Pancreas (tissue), 10 donors: ENCODE results near the gene SLC36A3. TPM values are rescaled to one million over a fixed set of nuclear protein-coding genes. Genes with fewer than 3 reads are reported as not detected.

ENCODE experiments used
- ATAC-seq, 4 donors: fragments of 200-7000 bp; cut with Tn5 transposase; one replicate each; pipeline versions ENCODE4 v1.8.0 to v1.9.1; 2020; ENCODE audit warnings: mild to moderate bottlenecking in 4 of 4, moderate library complexity in 4 of 4
- DNase-seq, 6 donors: peaks; one replicate each; pipeline ENCODE4 v3.0.0-alpha.2; 2020
- FAIRE-seq: peaks from 2 replicates; lab custom pipeline; 2012; peaks lifted over from hg19 to GRCh38; lab: Jason Lieb, UNC
- H3K27ac ChIP-seq, 4 donors: fragments of 200-600 bp; sonication (generic); 1 replicate in 3 of 4; 2 replicates in 1 of 4; pipeline versions ENCODE4 v1.5.0 to v1.8.0; 2020
- H3K27me3 ChIP-seq, 4 donors: fragments of 200-600 bp; one replicate each; pipeline ENCODE4 v1.8.0; 2021
- H3K36me3 ChIP-seq, 3 donors: fragments of 200-600 bp; sonication (generic) in 1 of 3; one replicate each; pipeline versions ENCODE4 v1.5.0 to v1.8.0; 2020 to 2021
- H3K4me1 ChIP-seq, 3 donors: fragments of 200-600 bp; one replicate each; pipeline ENCODE4 v1.8.0; 2021
- H3K4me3 ChIP-seq, 4 donors: fragments of 200-600 bp; sonication (generic) in 2 of 4; one replicate each; pipeline versions ENCODE4 v1.5.0 to v1.8.0; 2020 to 2021
- H3K9me3 ChIP-seq, 4 donors: fragments of 200-600 bp; one replicate each; pipeline ENCODE4 v1.8.0; 2021
- WGBS, 2 donors: extraction: QIAGEN DNeasy Blood & Tissue Kit; methylation state at CpG; one replicate each; pipeline ENCODE4 v1.1.7; 2013; 5-methylcytosine and 5-hydroxymethylcytosine counted together
- intact Hi-C, 3 donors: fragments of 100-400 bp; cut with DNase I; formaldehyde crosslinking; loops; one replicate each; pipeline versions ENCODE4 v1.11.1 to v1.14.2; 2022
- polyA plus RNA-seq, 2 donors: library from polyadenylated mRNA; stranded (reverse); fragments of 200-250 nt; gene quantifications; one replicate each; pipeline ENCODE4 v1.2.3, GENCODE V29; 2013
- total RNA-seq, 6 donors: library from RNA; stranded (reverse); fragmentation: NEBNext Ultra II Directional in 4 of 6; extraction: Animal tissue kit (Norgen Biotek cat#: 25700) in 4 of 6; gene quantifications; one replicate each; pipeline versions ENCODE4 v1.2.1 to v1.2.4, GENCODE V29; 2021 to 2023
- TF ChIP-seq, protein P1 (sequence below), 4 donors: fragments of 200-600 bp; sonication (generic) in 3 of 4; IDR thresholded peaks; one replicate each; pipeline versions ENCODE4 v1.5.0 to v1.8.0; 2021; ENCODE audit warnings: antibody characterized with exemption in 4 of 4
- donor health status: healthy with polysubstance abuse.
- donor health status: DM: no; HTN: no; CAD: no; lungs with moderate emphysema.
- donor health status: DM: no; HTN: no; CAD: no.
- donor health status: control.
- donor health status: control.
- donor health status: Bipolar disorder and iron deficiency.
- donor health status: DM: yes; HTN: yes; CAD: no.
- donor health status: DM: no; HTN: no; CAD: no.
- donor health status: DM: no; HTN: no; CAD: no.
- donor health status: DM: yes; HTN: yes; CAD: no.

The SLC36A3 gene
- total and polyA plus RNA-seq, 8 donors, result not detected

DNA sequence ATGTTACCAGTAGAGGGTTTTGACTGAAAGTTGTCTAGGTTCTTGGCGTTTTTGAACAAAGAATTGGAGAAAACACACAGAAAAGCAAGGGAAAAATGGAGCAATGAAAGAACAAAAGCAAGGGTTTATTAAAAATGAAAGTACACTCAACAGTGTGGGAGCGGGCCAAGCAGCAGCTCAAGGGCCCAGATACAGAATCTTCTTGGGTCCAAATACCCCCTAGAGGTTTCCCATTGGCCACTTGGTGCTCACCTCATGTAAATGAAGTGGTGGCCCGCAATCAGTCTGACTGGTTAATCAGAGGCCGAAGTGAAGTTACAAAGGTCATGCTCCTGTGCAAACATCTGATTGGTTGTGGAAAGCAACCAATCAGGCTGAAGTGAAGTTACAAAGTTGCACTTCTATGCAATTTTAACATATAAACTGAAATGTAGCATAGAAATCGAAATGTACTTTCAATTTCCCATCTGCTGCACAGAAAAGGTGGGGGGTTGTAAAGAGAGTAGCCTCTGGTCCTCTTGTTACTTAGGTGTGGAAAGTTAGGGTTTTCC lies 52.5 kb downstream of the SLC36A3 start:
- Histone ChIP-seq H3K36me3 (no peaks in the 10 kb centered on the region), H3K27me3 (no peaks in the 10 kb centered on the region), H3K27ac (no peak overlapping the region), H3K4me1 (peaks cover 0 to 8% (median 7%) of the 10 kb centered on the region in 3 donors), H3K4me3 (no peak overlapping the region), H3K9me3 (no peaks in the 10 kb centered on the region)
- 63 to 65% methylated on average over 5 of the region's 5 CpGs for WGBS, 2 donors
- ATAC-seq, result no peak
- TF ChIP-seq, protein P1, sequence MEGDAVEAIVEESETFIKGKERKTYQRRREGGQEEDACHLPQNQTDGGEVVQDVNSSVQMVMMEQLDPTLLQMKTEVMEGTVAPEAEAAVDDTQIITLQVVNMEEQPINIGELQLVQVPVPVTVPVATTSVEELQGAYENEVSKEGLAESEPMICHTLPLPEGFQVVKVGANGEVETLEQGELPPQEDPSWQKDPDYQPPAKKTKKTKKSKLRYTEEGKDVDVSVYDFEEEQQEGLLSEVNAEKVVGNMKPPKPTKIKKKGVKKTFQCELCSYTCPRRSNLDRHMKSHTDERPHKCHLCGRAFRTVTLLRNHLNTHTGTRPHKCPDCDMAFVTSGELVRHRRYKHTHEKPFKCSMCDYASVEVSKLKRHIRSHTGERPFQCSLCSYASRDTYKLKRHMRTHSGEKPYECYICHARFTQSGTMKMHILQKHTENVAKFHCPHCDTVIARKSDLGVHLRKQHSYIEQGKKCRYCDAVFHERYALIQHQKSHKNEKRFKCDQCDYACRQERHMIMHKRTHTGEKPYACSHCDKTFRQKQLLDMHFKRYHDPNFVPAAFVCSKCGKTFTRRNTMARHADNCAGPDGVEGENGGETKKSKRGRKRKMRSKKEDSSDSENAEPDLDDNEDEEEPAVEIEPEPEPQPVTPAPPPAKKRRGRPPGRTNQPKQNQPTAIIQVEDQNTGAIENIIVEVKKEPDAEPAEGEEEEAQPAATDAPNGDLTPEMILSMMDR (IDR thresholded peaks at IDR 0.05), result no peak
- no peak for DNase-seq
- no peak for FAIRE-seq
- intact Hi-C loops, result no loop called here

DNA sequence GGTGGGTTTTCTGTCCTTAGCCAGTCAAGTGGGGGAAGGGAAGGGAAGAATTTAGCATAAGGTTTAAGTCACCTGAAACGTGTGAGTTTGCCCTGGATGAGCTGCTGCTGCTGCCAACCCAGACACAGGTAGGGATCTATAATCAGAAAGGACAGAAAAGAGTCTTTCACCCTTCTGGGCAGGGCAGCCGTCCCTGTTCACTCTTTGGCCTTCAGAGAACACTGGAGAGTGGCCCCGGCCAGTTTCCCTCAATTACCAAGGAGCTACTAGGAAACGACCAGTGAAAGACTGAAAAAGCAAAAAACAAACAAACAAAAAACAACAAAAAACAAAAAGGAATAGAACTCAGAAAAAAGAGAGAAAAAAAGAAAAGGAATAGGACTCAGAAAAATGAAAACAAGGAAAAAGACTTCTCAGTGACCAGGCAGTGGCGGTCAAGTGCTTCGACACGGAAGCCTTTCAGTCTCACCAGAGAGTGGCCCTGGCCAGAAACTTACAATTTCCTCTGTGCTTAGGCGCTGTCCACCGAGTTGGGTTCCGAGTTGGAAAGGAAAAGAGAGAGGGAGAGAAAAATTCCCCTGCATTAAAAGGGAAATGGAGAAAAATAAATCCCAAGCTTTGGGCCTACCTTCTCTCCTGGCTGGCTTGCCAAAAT lies 53.1 kb downstream of the SLC36A3 start:
- FAIRE-seq (no peak), DNase-seq (no peak), ATAC-seq (no peak)
- Histone ChIP-seq H3K36me3 (no peaks in the 10 kb centered on the region), H3K9me3 (no peaks in the 10 kb centered on the region), H3K27ac (no peak overlapping the region), H3K4me3 (no peak overlapping the region), H3K4me1 (peaks cover 0 to 8% (median 7%) of the 10 kb centered on the region in 3 donors), H3K27me3 (no peaks in the 10 kb centered on the region)
- TF ChIP-seq, protein P1 (IDR thresholded peaks at IDR 0.05), result no peak
- WGBS, 2 donors, result 87 to 89% methylated on average over 10 of the region's 10 CpGs
- intact Hi-C loops, result no loop called here

DNA sequence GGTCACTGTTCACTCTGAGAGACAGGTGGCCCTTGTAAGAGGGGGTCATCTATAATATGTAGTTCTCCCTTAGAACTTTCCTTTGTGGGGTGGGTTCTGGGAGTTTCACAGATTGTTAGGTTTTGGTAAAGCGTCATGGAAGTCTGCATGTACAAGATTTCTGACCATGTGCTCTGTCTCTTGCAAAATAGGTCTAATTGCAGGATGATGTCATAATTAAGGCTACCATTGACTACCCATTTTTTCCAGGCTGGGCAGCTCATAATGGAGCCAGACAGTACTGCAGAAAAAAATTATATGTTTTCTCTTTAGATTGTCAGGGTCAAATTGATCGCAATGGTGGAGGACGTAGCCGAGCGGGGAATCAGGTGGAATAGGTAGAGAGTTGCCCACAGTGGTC lies 54.3 kb downstream of the SLC36A3 start:
- H3K27ac ChIP-seq, result no peak overlapping the region
- no peaks in the 10 kb centered on the region for H3K9me3 ChIP-seq
- intact Hi-C loops, result loop anchor here in 1 of 3 donors (10.0 kb wide), 1 partner anchor 124 kb away; no protein-coding TSS in a partner anchor
- ATAC-seq, result no peak
- no peak overlapping the region for H3K4me3 ChIP-seq
- no peak for FAIRE-seq
- DNase-seq, result no peak
- 90 to 99% methylated on average over 5 of the region's 5 CpGs for WGBS, 2 donors
- no peaks in the 10 kb centered on the region for H3K27me3 ChIP-seq
- TF ChIP-seq, protein P1 (IDR thresholded peaks at IDR 0.05), result no peak
- H3K4me1 ChIP-seq, result peaks cover 0 to 7% (median 6%) of the 10 kb centered on the region in 3 donors
- H3K36me3 ChIP-seq, result no peaks in the 10 kb centered on the region

DNA sequence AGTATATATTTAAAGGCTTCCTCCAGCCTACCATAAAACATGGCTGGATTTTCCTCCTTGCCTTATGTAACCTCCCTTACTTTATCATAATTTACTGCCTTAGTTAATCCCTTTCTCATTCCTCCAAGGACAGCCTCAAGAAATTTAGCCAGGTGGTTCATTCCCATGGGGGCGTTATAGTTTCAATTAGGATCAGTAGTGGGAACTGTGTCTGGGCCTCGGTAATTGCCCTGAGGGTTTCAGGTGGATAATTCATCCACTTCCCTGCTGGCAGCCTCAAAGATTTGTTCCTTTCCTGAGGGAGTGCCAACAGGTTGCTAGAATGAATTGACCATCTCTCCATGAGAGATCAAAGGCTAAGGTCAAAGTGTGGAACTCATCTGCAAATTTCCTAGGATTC lies 54.9 kb downstream of the SLC36A3 start:
- WGBS, 2 donors, result 30 to 38% methylated on average over 2 of the region's 2 CpGs
- H3K4me1 ChIP-seq, result peaks cover 0 to under 1% (median 0%) of the 10 kb centered on the region in 3 donors
- ATAC-seq (no peak), FAIRE-seq (no peak), DNase-seq (peak in 1 of 6 donors; percentile 30)
- no peaks in the 10 kb centered on the region for H3K27me3 ChIP-seq
- intact Hi-C loops, result loop anchor here in 1 of 3 donors (10.0 kb wide), 1 partner anchor 124 kb away; no protein-coding TSS in a partner anchor
- H3K27ac ChIP-seq, result peak overlapping the region in 1 of 4 donors; percentile 3
- TF ChIP-seq, protein P1 (IDR thresholded peaks at IDR 0.05), result no peak
- H3K9me3 ChIP-seq, result no peaks in the 10 kb centered on the region
- H3K36me3 ChIP-seq, result no peaks in the 10 kb centered on the region
- no peak overlapping the region for H3K4me3 ChIP-seq
